ENCODE measurements around the gene ANO10. TPM values are rescaled to one million over a fixed set of nuclear protein-coding genes. Genes with fewer than 3 reads are reported as not detected.

The ANO10 gene
- total and polyA plus RNA-seq, 2 of the 8 experiments (the other 6 are each of a cell fraction or from before 2014, with no cell fraction given), result 38.0 to 53.2 TPM

- H2BK12ac ChIP-seq (ENCODE audit: low read depth, low read length), result no peak overlapping the region
- no peak overlapping the region for H2BK120ac ChIP-seq (replicated peaks; ENCODE audit: low read depth, low read length)
- no peak overlapping the region for H4K5ac ChIP-seq (ENCODE audit: insufficient read length, low read depth, low read length)
- H3K4me3 ChIP-seq (ENCODE audit: extremely low read depth in 1 of 4, insufficient read depth in 2 of 4, low read depth in 3 of 4, low read length in 4 of 4), result no peak overlapping the region
- no peak overlapping the region for H3K4me2 ChIP-seq (ENCODE audit: insufficient read depth in 1 of 2, low read depth in 2 of 2, low read length in 2 of 2)
- CTCF ChIA-PET (ENCODE audit: partially characterized antibody), result no interaction called here
- H3K79me1 ChIP-seq (ENCODE audit: low read depth, low read length), result no peaks in the 10 kb centered on the region
- no peaks in the 10 kb centered on the region for H3K27me3 ChIP-seq (replicated peaks in 1 of 4; ENCODE audit: control insufficient read depth in 3 of 4, extremely low read depth in 1 of 4, insufficient read depth in 3 of 4, low read length in 3 of 4)
- H2AFZ ChIP-seq (ENCODE audit: low read length), result no peak overlapping the region
- no peak overlapping the region for H2BK15ac ChIP-seq (ENCODE audit: low read length)
- H2AK5ac ChIP-seq (ENCODE audit: low read depth, low read length), result no peak overlapping the region
- no peaks in the 10 kb centered on the region for H3K23me2 ChIP-seq (ENCODE audit: low read depth, low read length)
- no peak overlapping the region for H3K18ac ChIP-seq (ENCODE audit: extremely low read depth, low read length)
- H3K79me2 ChIP-seq (ENCODE audit: control insufficient read depth in 1 of 2, insufficient read depth in 2 of 2, low read length in 2 of 2), result 0 out of 4 replicates have a peak, but pooled peaks cover 0 to 3% of the 10 kb centered on the region in 2 experiments
- no peak for DNase-seq (ENCODE audit: low read depth in 1 of 2, low spot score in 2 of 2)
- WGBS, 2 experiments (ENCODE audit: extremely low coverage in 1 of 2, insufficient coverage in 1 of 2, insufficient read length in 1 of 2, insufficient replicate concordance in 2 of 2, low coverage in 1 of 2, low lambda C conversion rate in 2 of 2, missing lambda C conversion rate in 1 of 2), result 90% methylated on average over 4 of the region's 4 CpGs; no CpG with 5 or more reads in 1 of the 2 experiments
- peaks cover 0 to 5% (median 0%) of the 10 kb centered on the region in 4 experiments; a peak in 1 of 8 replicates for H3K36me3 ChIP-seq (ENCODE audit: control insufficient read depth in 2 of 4, insufficient read depth in 4 of 4, low read length in 3 of 4)
- no peak overlapping the region for H4K91ac ChIP-seq (replicated peaks; ENCODE audit: insufficient read length, low read length)
- peaks cover 0 to 3% (median 0%) of the 10 kb centered on the region in 4 experiments; a peak in 2 of 7 replicates for H3K4me1 ChIP-seq (replicated peaks in 1 of 4; ENCODE audit: control insufficient read depth in 3 of 4, insufficient read depth in 4 of 4, low read length in 3 of 4)
- H3K56ac ChIP-seq (replicated peaks; ENCODE audit: insufficient read length, low read depth, low read length), result no peak overlapping the region
- no peak overlapping the region for H4K8ac ChIP-seq (ENCODE audit: extremely low read depth, insufficient read depth, low read length)
- H2BK20ac ChIP-seq (ENCODE audit: low read length), result no peak overlapping the region
- POLR2A ChIA-PET (ENCODE audit: partially characterized antibody), result no interaction called here
- no peak overlapping the region for H3K23ac ChIP-seq (ENCODE audit: insufficient read length)
- 0 out of 4 replicates have a peak, but pooled peaks cover 0 to 3% of the 10 kb centered on the region in 2 experiments for H3K9me3 ChIP-seq (ENCODE audit: insufficient read depth in 2 of 2, low read depth in 1 of 2, low read length in 1 of 2)
- no peak overlapping the region for H3K4ac ChIP-seq (replicated peaks; ENCODE audit: insufficient read length, low read depth, low read length)
- no peak overlapping the region for H3K14ac ChIP-seq (ENCODE audit: insufficient read length)
- no peak overlapping the region for H3K9ac ChIP-seq (replicated peaks in 1 of 4; ENCODE audit: extremely low read depth in 1 of 4, low read depth in 3 of 4, low read length in 3 of 4)
- H3K27ac ChIP-seq (ENCODE audit: low read depth, low read length), result no peak overlapping the region
- peaks cover 0 to 2% of the 10 kb centered on the region in 2 experiments for H4K20me1 ChIP-seq (replicated peaks in 1 of 2; ENCODE audit: control insufficient read depth in 1 of 2, insufficient read depth in 2 of 2, low read length in 2 of 2)
- H2BK5ac ChIP-seq (ENCODE audit: low read depth, low read length), result no peak overlapping the region
- no peak for FAIRE-seq
- no peak for TF ChIP-seq ATF3 (IDR thresholded peaks at IDR 0.05; ENCODE audit: insufficient read depth, low read depth, low read length)
- TF ChIP-seq RBBP5 (IDR thresholded peaks at IDR 0.05; ENCODE audit: borderline replicate concordance, low read depth, low read length), result no peak
- no peak for TF ChIP-seq RNF2 (IDR thresholded peaks at IDR 0.05; ENCODE audit: borderline replicate concordance, low read depth, low read length, missing control alignments, poor library complexity, severe bottlenecking)
- TF ChIP-seq CREB1 (IDR thresholded peaks at IDR 0.05), result no peak
- no peak for TF ChIP-seq NRF1 (IDR thresholded peaks at IDR 0.05; ENCODE audit: low read depth, low read length)
- TF ChIP-seq EP300 (IDR thresholded peaks at IDR 0.05; ENCODE audit: borderline replicate concordance in 1 of 2, low read depth in 2 of 2, low read length in 2 of 2), result no peak
- TF ChIP-seq CTBP2 (IDR thresholded peaks at IDR 0.05; ENCODE audit: borderline replicate concordance, insufficient read depth, insufficient read length, low read length), result no peak
- no peak for TF ChIP-seq HDAC6 (IDR thresholded peaks at IDR 0.05; ENCODE audit: low read depth, low read length)
- TF ChIP-seq TAF7 (optimal IDR thresholded peaks at IDR 0.05; ENCODE audit: borderline replicate concordance, low read depth, low read length), result no peak
- no peak for TF ChIP-seq EZH2 (IDR thresholded peaks at IDR 0.05; ENCODE audit: low read depth, low read length, severe bottlenecking)
- no peak for TF ChIP-seq KDM5A (IDR thresholded peaks at IDR 0.05; ENCODE audit: low read length)
- no peak for TF ChIP-seq CHD1 (IDR thresholded peaks at IDR 0.05; ENCODE audit: low read depth, low read length)
- TF ChIP-seq CEBPB (IDR thresholded peaks at IDR 0.05; ENCODE audit: low read depth, low read length), result no peak
Measured at GRCh38 chr3:43331381-43331780, 290.4 kb downstream of the ANO10 start.

Data from H1 (cell line).